NOMO-1 treated with dmso at 0.1 percent for 144 hours (cell line): Measurements from ENCODE around the gene MIPEP.
"Not testable (repeated sequence)": the region's sequence is repeated elsewhere in the genome, so short reads cannot be mapped to it uniquely, and the experiment has no call there.

Source experiments
- DNase-seq: peaks from one replicate; lab custom pipeline; 2025; ENCODE audit not compliant: unreplicated experiment; lab: John Stamatoyannopoulos, UW

Gene MIPEP

DNA sequence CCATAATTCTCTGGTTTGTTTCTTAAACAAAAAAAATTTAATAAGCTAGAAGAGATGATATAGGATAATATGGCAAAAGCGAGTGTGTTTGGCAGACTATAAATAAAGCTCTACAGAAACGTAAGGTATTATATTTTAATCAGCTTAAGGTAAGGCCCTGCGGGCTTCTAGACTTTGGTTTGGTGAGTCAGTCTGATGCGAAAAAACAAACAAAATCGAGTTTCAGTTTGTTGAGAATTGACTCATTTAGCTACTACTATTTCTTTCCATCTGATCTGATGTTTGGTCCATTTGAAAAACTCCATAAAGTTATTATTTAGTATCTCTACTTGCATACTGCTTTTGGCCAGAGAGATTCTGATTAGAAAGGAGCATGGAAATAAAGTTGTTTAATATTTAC, 138.0 kb downstream of the MIPEP start:
- no peak for DNase-seq

DNA sequence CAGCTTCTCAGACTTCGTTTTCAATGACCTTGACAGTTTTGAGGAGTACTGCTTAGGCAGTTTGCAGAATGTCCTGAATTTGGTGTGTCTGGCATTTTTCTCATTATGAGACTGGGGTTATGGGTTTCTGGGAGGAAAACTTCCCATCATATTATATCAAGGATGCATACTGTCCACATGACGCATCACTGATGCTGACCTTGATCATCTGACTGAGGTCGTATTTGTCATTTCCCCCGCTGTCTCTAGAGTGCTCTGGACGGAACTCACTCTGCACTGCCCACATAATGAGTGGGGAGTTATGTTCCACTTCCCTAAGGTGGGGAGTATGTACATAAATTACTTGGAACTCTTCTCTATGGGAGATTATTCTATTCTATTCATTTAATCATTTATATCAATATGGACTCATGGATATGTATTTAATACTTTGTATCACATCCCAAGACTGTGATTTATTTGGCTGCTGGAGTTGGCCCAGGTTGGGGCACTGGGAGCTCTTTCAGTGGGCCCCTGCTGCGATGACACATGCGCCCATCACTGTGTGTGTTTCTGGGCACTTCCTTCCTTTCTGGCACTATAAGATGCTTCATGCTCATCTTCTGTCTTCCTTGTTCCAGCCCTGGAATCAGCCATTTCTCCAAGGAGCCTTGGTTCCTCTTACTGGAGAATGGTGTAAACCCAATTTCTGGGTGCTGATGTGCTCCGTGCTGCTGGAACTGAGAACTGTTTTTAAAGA, 138.6 kb downstream of the MIPEP start:
- no peak for DNase-seq

DNA sequence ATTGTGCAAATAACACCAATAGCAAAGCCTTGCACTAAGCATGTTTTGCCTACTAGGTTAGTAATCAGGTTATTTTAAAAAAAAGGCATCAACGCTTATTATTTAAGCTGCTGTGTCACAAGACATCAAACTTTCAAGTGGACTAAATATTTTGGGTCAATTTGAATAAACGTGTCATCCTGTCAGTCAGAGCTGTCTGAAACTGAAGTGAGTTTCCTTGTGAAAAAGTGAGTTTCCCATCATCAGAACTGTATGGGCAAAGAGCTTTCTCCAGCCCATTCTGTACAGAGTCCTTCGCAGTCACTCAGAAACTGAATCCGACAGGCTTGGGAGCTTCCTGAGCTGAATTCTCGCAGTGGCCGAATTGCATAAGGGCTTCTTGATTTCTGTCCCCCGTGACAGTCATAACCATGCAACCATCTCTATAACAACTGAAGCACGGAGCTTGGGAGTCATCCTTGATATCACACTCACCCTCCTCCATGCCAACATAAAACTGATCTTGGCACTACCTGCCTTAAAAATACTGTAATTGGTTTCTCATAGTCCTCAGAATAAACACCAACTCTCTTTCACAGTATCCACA, 139.8 kb downstream of the MIPEP start:
- no peak for DNase-seq

DNA sequence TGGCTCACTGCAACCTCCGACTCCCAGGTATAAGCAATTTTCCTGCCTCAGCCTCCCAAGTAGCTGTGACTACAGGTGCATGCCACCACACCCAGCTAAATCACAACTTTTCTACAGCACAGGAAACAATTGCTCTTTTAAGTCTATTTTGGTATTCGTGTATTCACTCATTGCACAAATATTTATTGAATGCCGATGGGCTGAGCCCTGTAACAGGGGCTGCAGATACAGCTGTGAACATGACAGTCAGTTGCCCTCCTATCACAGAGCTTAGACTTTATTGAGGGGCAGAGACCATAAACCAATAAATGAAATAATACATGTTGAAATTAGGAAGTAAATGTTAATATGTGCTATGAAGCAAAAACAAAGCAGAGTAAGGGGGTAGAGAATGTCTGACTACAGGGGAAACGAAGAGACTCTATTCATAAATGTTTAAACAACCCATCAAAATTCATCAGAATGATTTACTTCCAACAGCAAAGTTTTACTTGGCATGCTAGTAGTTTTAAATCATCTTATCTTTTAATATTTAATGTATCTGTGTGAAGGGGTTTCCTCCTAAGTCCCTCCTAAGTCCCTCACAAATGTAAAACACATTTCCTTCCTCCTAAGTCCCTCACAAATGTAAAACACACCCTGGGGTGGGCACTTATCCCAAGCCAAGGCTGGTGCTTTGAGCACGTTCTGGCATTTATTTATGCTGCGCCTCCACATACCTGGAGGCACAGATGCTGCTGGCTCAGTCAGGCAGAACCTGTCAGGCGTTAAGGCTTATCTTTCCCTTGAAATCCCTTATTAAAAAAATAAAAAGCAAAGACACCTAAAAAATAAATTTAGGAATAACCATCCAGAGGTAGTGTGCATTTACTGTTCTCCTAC, 140.8 kb downstream of the MIPEP start:
- no peak for DNase-seq

DNA sequence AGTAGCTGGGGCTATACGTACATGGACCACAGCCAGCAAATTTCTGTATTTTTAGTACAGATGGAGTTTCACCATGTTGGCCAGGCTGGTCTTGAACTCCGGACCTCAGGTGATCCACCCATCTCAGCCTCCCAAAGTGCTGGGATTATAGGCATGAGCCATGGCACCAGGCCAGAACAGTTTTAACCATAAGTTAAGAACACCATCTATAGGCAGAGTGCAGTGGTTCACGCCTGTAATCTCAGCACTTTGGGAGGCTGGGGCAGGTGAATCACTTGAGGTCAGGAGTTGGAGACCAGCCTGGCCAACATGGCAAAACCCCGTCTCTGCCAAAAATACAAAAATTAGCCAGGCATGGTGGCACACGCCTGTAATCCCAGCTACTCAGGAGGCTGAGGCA, 143.1 kb downstream of the MIPEP start:
- DNase-seq = not testable (repeated sequence)

DNA sequence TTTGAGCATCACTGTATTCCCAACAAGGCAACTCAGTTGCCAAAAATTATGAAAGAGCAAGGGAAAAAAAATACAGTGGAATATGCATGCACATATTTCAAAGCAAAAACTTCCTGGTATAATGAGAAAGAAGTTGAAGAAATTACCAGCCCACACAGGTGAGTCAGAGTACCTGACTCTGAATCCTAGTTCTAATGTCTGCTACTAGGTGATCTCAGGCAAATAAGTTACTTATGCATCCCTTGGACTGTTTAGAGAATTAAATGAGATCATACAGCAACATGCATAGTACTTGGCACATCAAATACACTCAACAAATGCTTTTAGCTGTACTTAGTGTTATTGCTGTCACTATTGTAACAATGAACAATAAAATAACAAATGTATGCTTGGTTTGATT, 144.9 kb downstream of the MIPEP start:
- no peak for DNase-seq

DNA sequence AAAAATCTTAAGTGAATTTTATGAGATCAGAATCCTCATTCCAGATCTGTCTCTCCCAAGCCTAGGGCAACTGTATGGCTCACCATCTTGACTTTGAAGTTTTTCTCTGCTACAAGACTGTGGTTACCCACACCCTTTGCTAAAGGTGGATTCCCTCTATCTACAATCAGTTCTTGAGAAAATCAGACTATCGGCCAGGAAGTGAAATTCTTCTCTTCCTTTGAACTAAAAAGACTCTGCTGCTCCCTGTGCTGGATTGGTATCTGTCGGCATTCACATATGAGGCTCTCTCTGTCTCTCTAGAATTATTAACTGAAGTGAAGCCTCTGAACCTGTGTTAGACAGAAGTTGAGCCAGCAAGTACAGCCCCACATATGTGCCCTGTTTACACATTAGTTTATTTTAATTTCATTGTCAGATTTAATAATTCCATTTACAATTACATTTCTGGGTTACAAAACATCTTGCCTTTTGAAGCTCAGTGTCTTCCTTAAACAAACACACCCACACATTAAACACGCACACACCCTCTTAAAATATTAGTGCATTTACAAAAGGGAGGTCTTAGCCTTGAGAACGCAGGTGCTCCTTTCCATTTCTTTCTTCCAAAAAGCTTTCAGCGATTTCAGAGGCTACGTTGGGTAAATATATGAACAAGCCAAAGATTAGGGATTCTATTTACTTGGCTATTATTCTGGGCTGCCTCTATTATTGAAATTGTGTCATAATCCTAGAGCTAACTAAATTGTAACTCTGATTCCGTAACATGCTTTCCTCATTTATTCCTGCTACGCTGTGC, 145.7 kb downstream of the MIPEP start:
- no peak for DNase-seq

DNA sequence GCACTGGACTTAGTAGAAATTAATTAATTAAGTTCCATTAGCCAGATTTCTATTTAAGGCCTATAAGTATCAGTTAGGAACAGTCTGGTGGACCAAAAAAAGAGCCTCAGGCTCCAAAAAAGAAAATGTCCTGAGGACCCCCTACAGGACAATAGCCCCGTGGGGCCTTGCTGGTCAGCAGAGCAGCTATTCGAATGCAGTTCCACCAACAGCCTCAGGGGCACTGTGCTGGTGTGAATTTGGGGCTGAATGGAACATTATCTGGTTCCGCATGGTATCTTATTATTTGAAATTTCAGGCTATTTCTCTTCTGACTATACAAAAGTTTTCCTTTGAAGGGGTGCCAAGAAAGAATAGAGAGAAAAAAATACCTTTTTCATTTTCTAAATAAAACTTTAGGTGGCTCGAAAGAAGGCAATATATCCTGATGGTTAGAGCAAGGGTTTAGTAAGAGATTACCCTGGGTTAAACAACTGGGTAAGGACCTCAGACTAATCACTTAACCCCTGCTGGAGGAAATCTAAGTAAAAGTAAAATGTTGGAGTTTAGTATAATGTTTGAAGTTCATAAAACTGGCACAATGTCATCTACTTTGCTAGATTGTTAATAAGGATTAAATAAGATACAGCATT, 147.2 kb downstream of the MIPEP start:
- DNase-seq = no peak

DNA sequence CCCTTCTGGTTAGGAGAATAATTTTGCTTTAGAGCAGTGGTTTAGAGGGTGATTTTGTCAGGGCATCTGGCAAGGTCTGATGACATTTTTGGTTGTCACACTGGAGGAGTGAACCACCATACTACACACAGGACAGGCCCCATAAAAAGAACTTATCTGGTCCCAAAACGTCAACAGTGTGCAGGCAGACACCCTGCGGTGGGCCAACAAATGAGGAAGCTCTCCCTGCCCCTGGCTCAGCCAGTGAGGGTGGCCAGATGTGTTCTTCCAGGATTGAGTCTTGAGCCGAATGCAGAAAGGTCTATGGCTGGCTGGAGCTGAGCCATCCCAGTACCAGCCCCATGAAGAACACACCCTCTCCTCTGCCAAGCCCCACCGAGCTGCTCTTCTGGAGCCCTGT, 149.2 kb downstream of the MIPEP start:
- DNase-seq = no peak

DNA sequence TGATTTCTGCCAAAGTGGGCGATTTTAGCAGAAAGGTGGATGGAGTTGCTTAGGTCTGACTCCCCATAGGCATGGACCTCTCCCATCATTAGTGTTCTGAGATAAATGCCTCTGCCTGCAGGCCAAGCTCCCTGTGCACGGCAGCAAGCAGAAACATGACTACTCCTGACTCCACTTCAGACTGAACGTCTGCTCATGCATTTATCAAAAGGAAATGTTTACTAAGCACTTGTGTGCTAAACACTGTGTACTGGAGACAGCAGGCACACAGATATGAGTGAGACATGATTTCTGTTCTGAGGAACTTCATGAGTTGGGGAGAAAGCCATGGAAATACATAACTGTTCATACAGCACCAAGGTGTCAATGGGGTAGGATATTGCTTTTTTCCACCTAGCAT, 149.6 kb downstream of the MIPEP start:
- no peak for DNase-seq

DNA sequence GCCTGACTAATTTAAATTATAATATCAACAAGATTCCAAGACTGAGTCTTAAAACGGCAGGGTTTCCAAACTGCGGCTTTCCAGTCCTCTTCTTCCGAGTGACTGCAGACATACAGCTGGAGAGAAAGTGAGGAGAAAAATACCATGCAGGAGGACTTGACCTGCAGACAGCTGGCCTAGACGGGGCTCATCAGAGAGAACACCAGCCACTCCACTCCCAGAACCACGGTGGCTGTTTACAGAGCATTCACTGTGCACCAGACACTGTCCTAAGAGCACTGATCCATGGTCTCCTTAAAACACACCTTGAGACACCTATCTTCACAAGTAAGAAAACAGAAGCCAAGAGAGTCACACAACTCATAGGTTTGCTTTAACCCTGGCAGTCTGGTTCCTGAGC, 152.7 kb downstream of the MIPEP start:
- no peak for DNase-seq

DNA sequence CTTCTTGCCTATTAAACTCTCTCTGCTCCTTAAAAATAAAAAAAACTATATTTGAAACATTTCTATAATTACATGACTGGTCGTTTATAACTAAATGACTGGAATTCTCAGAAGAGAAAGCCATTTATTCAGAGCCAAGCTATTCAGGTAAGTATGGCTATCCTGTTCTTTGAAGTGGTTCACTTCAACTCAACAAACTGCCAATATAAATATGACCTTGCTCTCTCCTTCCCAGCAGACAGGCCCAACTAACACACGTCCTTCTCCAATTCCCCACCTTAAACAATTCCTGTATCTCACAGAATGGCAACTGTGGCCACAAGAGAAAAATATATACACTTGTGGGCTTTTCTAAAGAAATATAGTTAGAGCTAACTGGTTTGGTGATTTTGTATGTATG, 153.9 kb downstream of the MIPEP start:
- no peak for DNase-seq

DNA sequence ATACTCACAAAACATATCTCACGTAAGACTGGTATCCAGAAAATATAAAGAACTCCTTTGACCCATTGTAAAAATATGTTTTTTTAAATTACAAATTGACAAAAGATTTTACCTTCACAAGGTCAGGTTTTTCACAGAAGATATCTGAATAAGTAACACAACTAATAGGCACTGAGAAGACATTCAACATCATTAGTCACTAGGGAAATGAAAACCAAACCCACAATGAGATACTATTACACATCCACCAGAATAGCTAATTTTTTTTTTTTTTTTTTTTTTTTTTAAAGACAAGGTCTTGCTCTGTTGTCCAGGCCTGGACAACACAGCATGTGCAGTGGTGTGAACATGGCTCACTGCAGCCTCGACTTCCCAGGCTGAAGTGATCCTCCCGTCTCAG, 157.5 kb downstream of the MIPEP start:
- no peak for DNase-seq

DNA sequence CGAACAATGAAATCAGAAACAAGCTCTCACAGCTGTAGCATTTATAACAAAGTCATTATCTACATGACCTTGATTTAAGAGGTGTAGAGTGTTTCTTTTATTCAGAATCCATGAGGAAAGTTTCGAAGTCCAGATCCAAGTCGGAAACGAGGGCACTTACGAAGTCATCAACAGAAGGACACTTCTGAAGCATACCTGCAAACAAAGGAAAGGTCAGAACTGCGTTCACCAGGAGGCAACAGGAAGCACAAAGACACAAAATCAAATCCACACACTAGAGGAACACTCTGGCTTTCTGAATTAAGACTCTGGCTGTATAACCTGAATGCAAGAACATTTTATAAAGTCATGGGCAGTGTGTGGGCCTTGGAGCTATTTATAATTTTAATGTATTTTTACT, 158.9 kb downstream of the MIPEP start:
- DNase-seq = no peak

DNA sequence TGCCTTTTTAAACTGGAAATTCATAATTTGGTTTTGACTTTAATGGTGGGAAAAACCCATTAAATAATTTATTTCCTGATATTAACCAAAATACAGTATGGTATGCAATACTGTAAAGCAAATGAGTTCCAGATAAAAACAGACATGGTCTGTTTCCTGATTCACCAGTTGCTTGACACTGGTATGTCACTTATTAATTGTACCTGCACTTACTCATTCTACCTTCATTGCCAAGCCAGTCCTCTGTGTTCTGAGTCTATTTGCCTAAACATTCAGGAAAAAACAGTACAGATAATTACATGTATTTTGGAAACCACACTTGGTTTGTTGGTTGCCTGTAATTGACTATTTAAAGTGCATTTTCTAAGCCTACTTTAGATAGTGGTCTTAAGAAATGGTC, 159.7 kb downstream of the MIPEP start:
- DNase-seq = no peak

DNA sequence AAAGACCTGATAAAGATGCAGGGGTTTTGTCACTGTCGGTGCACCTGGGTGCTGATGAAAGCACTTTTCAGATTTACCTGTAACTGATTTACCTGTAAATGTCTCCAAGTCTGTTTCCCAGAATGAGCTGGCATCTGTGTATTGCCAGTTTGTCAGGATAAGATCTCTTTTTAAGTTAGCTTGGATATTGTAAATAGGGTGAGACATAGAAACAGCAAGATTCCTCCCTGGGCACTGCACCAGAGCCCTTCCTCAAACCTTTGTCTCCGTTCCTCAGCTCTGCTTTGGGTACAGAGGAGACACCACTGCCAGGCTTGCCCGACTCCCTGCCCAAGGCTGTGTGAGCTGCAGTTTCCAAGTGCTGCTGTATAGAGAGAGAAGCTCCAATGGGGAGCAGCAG, 160.4 kb downstream of the MIPEP start:
- no peak for DNase-seq

DNA sequence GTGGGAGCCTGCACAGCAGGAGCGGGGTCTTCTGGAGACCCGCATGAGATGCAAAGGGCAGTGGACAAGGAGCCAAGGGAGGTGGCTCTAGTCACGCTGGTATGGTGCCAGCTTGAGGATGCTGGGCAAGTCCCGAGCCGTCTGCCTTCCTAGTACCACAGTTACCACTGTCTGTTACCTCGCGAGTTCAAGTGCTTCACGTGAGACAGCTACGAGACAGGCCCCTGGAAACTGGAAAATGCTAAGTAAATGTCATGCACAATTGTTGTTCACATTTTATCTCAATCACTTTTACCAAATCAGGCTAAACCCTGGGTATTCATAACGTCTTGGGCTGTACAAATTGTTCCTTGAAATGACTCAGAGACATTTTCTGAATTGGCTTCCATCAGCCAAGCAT, 163.3 kb downstream of the MIPEP start:
- DNase-seq = no peak

DNA sequence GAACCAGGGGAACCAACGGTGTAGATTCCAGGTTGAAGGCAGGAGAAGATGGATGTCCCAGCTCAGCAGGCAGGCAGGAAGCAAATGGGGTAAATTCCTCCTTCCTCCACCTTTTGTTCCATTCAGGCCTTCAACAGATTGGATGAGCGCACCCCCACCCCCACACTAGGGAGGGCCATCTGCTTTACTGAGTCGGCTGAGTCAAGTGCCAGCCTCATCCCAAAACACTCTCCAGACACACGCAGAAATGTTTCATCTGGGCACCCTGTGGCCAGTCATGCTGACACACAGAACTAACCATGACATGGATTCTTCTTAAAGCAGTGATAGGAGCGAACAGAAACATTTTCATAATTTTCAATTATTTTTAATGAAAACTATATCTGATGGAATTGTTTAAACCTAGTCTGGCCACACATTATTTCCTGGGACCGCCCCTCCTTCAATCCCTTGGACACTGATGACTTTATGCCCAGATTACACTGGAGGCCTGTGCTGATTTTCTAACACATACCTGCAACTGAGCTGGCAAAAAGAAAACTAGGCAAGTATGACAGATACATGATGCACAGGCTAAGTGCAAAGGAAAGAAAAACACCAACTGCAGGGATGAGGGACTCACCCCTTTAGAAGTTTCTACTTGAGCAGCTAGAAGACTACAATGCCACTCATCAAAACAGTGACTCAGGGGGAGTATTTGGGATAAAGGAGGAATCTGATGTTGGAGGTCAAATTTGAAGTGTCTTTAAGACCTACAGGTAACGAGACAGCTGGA, 164.8 kb downstream of the MIPEP start:
- no peak for DNase-seq

DNA sequence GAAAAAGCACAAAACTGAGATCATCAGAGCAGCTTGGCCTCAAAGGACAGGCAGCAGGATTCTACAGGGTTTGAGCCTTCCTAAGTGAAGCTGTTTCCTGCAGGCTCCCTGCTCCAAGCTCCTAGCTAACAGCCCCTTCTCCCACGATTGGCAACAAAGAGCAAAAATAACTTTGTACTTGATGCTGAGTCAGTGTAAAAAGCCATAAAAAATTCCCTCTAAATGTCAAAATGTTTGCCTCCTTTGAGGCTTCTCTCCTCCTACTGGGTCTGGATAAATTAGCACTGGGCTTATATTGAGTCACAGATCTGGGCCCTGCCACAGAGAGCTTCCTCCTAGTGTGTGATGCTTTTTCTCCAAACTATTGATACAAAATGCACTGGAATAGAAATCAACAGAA, 165.7 kb downstream of the MIPEP start:
- DNase-seq = no peak
